Neural cell (in vitro differentiated cells): ENCODE data around the gene KERA.

Experiments
- EP300 ChIP-seq: fragments of 450-650 bp; conservative IDR thresholded peaks from 2 replicates; pipeline ENCODE4 v1.6.1; 2014; ENCODE audit warnings: antibody characterized with exemption, mild to moderate bottlenecking, moderate library complexity; ENCODE audit not compliant: poor library complexity, severe bottlenecking
- EZH2 ChIP-seq: fragments of 200-600, 300-800 bp; shearing (Covaris generic), sonication (generic); IDR thresholded peaks from 2 replicates; pipeline ENCODE4 v1.6.1; 2014; ENCODE audit warnings: antibody characterized with exemption, low read length, borderline replicate concordance, mild to moderate bottlenecking; ENCODE audit not compliant: insufficient read depth, poor library complexity, severe bottlenecking
- POLR2AphosphoS5 ChIP-seq: IDR thresholded peaks from 2 replicates; pipeline ENCODE4 v1.6.1; 2012
- RAD21 ChIP-seq: fragments of 450-650 bp; conservative IDR thresholded peaks from 2 replicates; pipeline ENCODE4 v1.6.1; 2014; ENCODE audit warnings: antibody characterized with exemption, mild to moderate bottlenecking, moderate library complexity
- TAF1 ChIP-seq: IDR thresholded peaks from 2 replicates; pipeline ENCODE4 v1.6.1; 2012; ENCODE audit warnings: low read depth
- TF ChIP-seq, protein P1 (sequence below): fragments of 450-650 bp; IDR thresholded peaks from 2 replicates; pipeline ENCODE4 v1.5.1; 2014; ENCODE audit warnings: antibody characterized with exemption, mild to moderate bottlenecking, moderate library complexity; ENCODE audit not compliant: poor library complexity, severe bottlenecking

DNA sequence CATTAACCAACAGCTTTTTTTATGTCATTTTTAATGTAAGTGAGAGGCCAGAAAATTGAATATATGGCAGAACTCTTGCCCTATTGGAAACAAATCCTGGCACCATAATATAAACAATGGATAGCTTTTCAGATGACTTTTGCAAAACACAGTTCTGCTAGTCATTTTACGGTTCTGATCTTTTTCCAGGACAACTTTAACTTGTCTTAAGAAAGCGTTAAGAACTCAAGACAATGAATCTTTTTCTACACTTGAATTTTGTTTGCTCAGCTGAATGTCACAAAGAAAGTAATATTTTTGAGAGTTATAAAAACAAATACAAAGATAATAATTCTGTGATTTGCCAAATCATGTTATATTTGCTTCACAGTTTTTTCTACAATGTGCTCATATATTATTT is 13.2 kb downstream of the KERA start:
- TF ChIP-seq TAF1 = no peak
- TF ChIP-seq EP300 = no peak
- TF ChIP-seq, protein P1, sequence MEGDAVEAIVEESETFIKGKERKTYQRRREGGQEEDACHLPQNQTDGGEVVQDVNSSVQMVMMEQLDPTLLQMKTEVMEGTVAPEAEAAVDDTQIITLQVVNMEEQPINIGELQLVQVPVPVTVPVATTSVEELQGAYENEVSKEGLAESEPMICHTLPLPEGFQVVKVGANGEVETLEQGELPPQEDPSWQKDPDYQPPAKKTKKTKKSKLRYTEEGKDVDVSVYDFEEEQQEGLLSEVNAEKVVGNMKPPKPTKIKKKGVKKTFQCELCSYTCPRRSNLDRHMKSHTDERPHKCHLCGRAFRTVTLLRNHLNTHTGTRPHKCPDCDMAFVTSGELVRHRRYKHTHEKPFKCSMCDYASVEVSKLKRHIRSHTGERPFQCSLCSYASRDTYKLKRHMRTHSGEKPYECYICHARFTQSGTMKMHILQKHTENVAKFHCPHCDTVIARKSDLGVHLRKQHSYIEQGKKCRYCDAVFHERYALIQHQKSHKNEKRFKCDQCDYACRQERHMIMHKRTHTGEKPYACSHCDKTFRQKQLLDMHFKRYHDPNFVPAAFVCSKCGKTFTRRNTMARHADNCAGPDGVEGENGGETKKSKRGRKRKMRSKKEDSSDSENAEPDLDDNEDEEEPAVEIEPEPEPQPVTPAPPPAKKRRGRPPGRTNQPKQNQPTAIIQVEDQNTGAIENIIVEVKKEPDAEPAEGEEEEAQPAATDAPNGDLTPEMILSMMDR = no peak
- no peak for TF ChIP-seq RAD21
- no peak for TF ChIP-seq POLR2AphosphoS5
- TF ChIP-seq EZH2 = no peak
